NAMALWA (cell line): ENCODE results near the gene CSNK2A3.
"Not testable (repeated sequence)": the region's sequence is repeated elsewhere in the genome, so short reads cannot be mapped to it uniquely, and the experiment has no call there.

Experiments used
- DNase-seq: peaks from one replicate; pipeline ENCODE4 v3.0.0-alpha.2; 2015; ENCODE audit warnings: low spot score

Gene CSNK2A3

GRCh38 chr11:11352878-11353277 is at the start of gene CSNK2A3:
Gene CSNK2A3, minus strand, starts transcription at chr11:11353250. Its CDS starts 131 bp downstream, at chr11:11353119.
- DNase-seq = not testable (repeated sequence)

GRCh38 chr11:11401960-11402535 is 49.0 kb upstream of the CSNK2A3 start:
- DNase-seq = no peak

GRCh38 chr11:11400635-11401232 is 47.7 kb upstream of the CSNK2A3 start:
- no peak for DNase-seq

GRCh38 chr11:11400121-11400520 is 47.1 kb upstream of the CSNK2A3 start:
- no peak for DNase-seq

- DNase-seq = no peak
These were observed 44.7 kb upstream of the CSNK2A3 start for GRCh38 chr11:11397781-11398180.

GRCh38 chr11:11397036-11397415 is 44.0 kb upstream of the CSNK2A3 start:
- no peak for DNase-seq

GRCh38 chr11:11396301-11397035 is 43.4 kb upstream of the CSNK2A3 start:
- DNase-seq = no peak

- no peak for DNase-seq
These were observed 42.1 kb upstream of the CSNK2A3 start for GRCh38 chr11:11395126-11395525.

- no peak for DNase-seq
These were observed 41.2 kb upstream of the CSNK2A3 start for GRCh38 chr11:11394241-11394640.

GRCh38 chr11:11391796-11392463 is 38.9 kb upstream of the CSNK2A3 start:
- DNase-seq = no peak

- DNase-seq = no peak
These were observed 38.1 kb upstream of the CSNK2A3 start for GRCh38 chr11:11391169-11391568.

GRCh38 chr11:11390068-11390771 is 37.2 kb upstream of the CSNK2A3 start:
- DNase-seq = no peak

GRCh38 chr11:11389238-11389637 is 36.2 kb upstream of the CSNK2A3 start:
- no peak for DNase-seq

- no peak for DNase-seq
These were observed 34.7 kb upstream of the CSNK2A3 start for GRCh38 chr11:11387622-11388305.

- no peak for DNase-seq
These were observed 34.2 kb upstream of the CSNK2A3 start for GRCh38 chr11:11387207-11387606.

GRCh38 chr11:11384829-11385228 is 31.8 kb upstream of the CSNK2A3 start:
- DNase-seq = no peak

- no peak for DNase-seq
These were observed 30.9 kb upstream of the CSNK2A3 start for GRCh38 chr11:11383995-11384394.

- no peak for DNase-seq
These were observed 29.9 kb upstream of the CSNK2A3 start for GRCh38 chr11:11382858-11383532.

- no peak for DNase-seq
These were observed 28.5 kb upstream of the CSNK2A3 start for GRCh38 chr11:11381471-11382105.

GRCh38 chr11:11380883-11381282 is 27.8 kb upstream of the CSNK2A3 start:
- no peak for DNase-seq

- DNase-seq = no peak
These were observed 27.3 kb upstream of the CSNK2A3 start for GRCh38 chr11:11380340-11380739.
